Sigmoid colon (tissue), 4 donors: Measurements from ENCODE around the gene EMC6.

Experiments
- EP300 ChIP-seq, 4 donors: sonication (generic); formaldehyde crosslinking; IDR thresholded peaks; one replicate each; pipeline ENCODE4 v1.6.1; 2017; ENCODE audit warnings: antibody characterized with exemption in 4 of 4
- POLR2A ChIP-seq, 2 donors: fragments of 450-650 bp; IDR thresholded peaks; one replicate each; pipeline ENCODE4 v1.6.1; 2016; ENCODE audit warnings: antibody characterized with exemption in 2 of 2, mild to moderate bottlenecking in 2 of 2, moderate library complexity in 2 of 2
- TF ChIP-seq, protein P1 (sequence below), 4 experiments: fragments of 450-650 bp in 3 of 4; fragments of 200-600 bp in 1 of 4; IDR thresholded peaks; one replicate each; pipeline ENCODE4 v1.5.1; 2016 to 2019; ENCODE audit warnings: antibody characterized with exemption in 4 of 4, mild to moderate bottlenecking in 3 of 4, moderate library complexity in 2 of 4

- no peak for TF ChIP-seq EP300 (IDR thresholded peaks at IDR 0.05)
- TF ChIP-seq, protein P1, sequence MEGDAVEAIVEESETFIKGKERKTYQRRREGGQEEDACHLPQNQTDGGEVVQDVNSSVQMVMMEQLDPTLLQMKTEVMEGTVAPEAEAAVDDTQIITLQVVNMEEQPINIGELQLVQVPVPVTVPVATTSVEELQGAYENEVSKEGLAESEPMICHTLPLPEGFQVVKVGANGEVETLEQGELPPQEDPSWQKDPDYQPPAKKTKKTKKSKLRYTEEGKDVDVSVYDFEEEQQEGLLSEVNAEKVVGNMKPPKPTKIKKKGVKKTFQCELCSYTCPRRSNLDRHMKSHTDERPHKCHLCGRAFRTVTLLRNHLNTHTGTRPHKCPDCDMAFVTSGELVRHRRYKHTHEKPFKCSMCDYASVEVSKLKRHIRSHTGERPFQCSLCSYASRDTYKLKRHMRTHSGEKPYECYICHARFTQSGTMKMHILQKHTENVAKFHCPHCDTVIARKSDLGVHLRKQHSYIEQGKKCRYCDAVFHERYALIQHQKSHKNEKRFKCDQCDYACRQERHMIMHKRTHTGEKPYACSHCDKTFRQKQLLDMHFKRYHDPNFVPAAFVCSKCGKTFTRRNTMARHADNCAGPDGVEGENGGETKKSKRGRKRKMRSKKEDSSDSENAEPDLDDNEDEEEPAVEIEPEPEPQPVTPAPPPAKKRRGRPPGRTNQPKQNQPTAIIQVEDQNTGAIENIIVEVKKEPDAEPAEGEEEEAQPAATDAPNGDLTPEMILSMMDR (IDR thresholded peaks at IDR 0.05), result no peak
- TF ChIP-seq POLR2A (IDR thresholded peaks at IDR 0.05), result no peak
Measured at GRCh38 chr17:3655766-3656165, 12.8 kb upstream of the EMC6 start.
